Measurements from ENCODE around the gene PPP1R18. TPM values are rescaled to one million over a fixed set of nuclear protein-coding genes. Genes with fewer than 3 reads are reported as not detected.
"Not testable (repeated sequence)": the region's sequence is repeated elsewhere in the genome, so short reads cannot be mapped to it uniquely, and the experiment has no call there.

The PPP1R18 gene
- total RNA-seq, 1 donor from 2014 or later: 23.5 TPM

DNA sequence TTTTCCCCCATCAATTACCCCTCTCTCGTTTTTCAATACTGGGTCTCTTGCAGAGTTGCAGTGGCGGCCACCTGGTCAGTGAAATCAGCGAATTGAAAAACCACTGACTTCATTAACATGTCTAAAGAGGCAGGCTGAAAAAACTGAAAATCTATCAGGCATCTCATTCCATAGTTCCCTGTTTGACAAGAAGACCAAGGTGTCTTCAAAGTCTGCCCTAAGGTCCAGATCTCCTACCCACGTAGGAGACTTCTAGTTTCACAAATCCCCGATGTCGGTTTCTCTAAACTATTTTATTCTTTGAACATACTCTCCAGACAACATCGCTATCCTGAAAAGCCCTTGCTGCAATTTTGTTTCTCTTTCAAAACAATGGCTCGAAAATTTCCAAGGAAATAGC lies 32.9 kb upstream of the PPP1R18 start:
- H3K4me1 ChIP-seq (ENCODE audit: control insufficient read depth in 3 of 3, insufficient read depth in 3 of 3, low read length in 3 of 3): peaks cover 26 to 37% (median 35%) of the 10 kb centered on the region in 3 donors
- H3K27ac ChIP-seq (ENCODE audit: low read depth, low read length): peak overlapping the region; percentile 96
- H3K9ac ChIP-seq (ENCODE audit: low read depth in 1 of 3, low read length in 3 of 3): peak overlapping the region; percentile 78 to 93 (median 92)
- no peaks in the 10 kb centered on the region for H3K27me3 ChIP-seq (ENCODE audit: control insufficient read depth in 3 of 3, insufficient read depth in 3 of 3, low read length in 3 of 3)
- no peaks in the 10 kb centered on the region for H3K9me3 ChIP-seq (ENCODE audit: control insufficient read depth in 3 of 3, low read length in 3 of 3)
- H3K4me3 ChIP-seq (ENCODE audit: low read length in 3 of 3): peak overlapping the region; percentile 76 to 98 (median 78)
- peaks cover 22 to 25% (median 24%) of the 10 kb centered on the region in 3 donors for H3K36me3 ChIP-seq (ENCODE audit: control insufficient read depth in 3 of 3, insufficient read depth in 3 of 3, low read length in 3 of 3)

DNA sequence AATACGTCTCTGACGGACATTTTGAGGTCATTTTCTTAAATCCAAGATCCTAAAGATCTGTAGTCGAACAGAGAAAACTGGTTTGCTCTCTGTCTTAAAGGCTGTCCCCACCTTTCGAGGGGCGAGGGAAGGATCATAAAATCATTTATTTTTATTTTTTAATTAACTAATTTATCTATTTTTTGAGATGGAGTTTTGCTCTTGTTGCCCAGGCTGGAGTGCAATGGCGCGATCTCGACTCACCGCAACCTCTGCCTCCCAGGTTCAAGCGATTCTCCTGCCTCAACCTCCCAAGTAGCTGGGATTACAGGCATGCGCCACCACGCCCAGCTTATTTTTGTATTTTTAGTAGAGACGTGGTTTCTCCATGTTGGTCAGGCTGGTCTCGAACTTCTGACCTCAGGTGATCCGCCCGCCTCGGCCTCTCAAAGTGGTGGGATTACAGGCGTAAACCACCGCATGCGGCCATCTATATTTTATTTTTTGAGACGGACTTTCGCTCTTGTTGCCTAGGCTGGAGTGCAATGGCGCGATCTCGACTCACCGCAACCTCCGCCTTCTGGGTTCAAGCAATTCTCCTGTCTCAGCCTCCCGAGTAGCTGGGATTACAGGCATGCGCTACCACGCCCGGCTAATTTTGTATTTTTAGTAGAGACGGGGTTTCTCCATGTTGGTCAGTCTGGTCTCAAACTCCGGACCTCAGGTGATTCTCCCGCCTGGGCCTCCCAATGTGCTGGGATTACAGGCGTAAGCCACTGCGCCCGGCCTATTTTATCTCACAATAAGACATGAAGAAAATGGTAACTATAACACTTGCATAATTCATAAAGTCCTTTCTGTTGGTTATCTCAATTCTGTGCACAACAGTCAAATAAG lies 31.6 kb upstream of the PPP1R18 start:
- Histone ChIP-seq H3K9ac (ENCODE audit: low read depth in 1 of 3, low read length in 3 of 3) (peak overlapping the region; percentile 76 to 83 (median 77)), H3K27ac (ENCODE audit: low read depth, low read length) (peak overlapping the region; percentile 96), H3K4me1 (ENCODE audit: control insufficient read depth in 3 of 3, insufficient read depth in 3 of 3, low read length in 3 of 3) (peaks cover 20 to 29% (median 27%) of the 10 kb centered on the region in 3 donors), H3K36me3 (ENCODE audit: control insufficient read depth in 3 of 3, insufficient read depth in 3 of 3, low read length in 3 of 3) (peaks cover 20 to 24% (median 24%) of the 10 kb centered on the region in 3 donors), H3K4me3 (ENCODE audit: low read length in 3 of 3) (peak overlapping the region; percentile 71 to 93 (median 87))
- H3K9me3 ChIP-seq (ENCODE audit: control insufficient read depth in 3 of 3, low read length in 3 of 3); H3K27me3 ChIP-seq (ENCODE audit: control insufficient read depth in 3 of 3, insufficient read depth in 3 of 3, low read length in 3 of 3): not testable (repeated sequence)

DNA sequence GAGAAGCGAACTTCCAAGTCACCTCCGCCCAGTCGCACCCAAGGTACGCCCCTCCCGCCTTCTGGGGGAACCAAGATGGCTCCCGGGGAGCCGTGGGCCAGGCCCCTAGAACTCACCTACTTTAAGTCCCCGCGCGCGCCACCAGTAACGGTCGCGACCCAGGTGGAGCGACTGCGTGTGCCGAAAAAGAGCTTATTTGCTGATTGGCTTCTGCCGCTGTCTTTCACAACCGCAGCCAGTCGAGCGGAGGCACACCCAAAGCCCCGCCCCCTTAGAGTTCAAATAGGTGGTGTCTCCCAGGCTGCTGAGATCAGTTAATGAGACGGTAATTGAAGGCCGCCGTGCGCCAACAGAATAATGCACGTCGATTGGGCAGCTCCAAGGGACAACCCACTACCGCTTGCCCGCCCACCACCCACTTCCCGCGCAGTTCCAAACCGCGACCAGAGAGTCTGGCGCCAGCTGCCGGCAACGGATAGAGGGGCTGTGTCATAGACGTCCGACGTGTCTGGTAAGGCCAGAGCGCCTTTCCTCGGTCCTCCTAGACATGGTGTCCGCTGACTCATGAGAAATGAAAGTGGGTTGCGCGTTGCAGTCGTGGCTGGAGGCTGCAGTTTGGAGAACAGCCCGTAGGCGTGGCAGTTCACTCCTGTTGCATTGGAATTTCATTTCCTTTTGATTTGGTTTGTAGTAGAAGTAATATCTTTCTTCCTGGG lies 30.8 kb upstream of the PPP1R18 start, which contains the start of gene MDC1:
MDC1 (minus strand) TSS at position 153 of the 716 bp plus-strand sequence. CDS start 2,106 bp downstream, outside the sequence.
- Histone ChIP-seq H3K36me3 (ENCODE audit: control insufficient read depth in 3 of 3, insufficient read depth in 3 of 3, low read length in 3 of 3) (peaks cover 23 to 28% (median 24%) of the 10 kb centered on the region in 3 donors), H3K9ac (ENCODE audit: low read depth in 1 of 3, low read length in 3 of 3) (peak within 1 kb of the TSS; percentile 83 to 90 (median 87)), H3K4me1 (ENCODE audit: control insufficient read depth in 3 of 3, insufficient read depth in 3 of 3, low read length in 3 of 3) (peaks cover 14 to 22% (median 19%) of the 10 kb centered on the region in 3 donors), H3K4me3 (ENCODE audit: low read length in 3 of 3) (peak within 1 kb of the TSS; percentile 88 to 93 (median 90)), H3K27me3 (ENCODE audit: control insufficient read depth in 3 of 3, insufficient read depth in 3 of 3, low read length in 3 of 3) (no peaks in the 10 kb centered on the region), H3K9me3 (ENCODE audit: control insufficient read depth in 3 of 3, low read length in 3 of 3) (no peaks in the 10 kb centered on the region), H3K27ac (ENCODE audit: low read depth, low read length) (peak within 1 kb of the TSS; percentile 96)

DNA sequence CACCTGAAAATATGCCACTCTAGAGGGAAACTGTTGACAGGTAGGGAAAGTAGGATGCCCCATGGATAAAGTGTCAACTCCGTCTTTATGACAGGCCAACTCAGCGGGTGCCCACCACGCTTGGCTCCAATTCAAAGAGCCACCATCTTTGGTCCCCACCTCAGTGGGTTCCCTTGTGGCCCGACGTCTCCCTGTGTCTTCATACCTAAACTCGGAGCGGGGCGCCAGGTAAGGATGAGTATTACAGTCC lies 30.4 kb upstream of the PPP1R18 start:
- H3K4me3 ChIP-seq (ENCODE audit: low read length in 3 of 3): peak overlapping the region; percentile 88 to 93 (median 90)

DNA sequence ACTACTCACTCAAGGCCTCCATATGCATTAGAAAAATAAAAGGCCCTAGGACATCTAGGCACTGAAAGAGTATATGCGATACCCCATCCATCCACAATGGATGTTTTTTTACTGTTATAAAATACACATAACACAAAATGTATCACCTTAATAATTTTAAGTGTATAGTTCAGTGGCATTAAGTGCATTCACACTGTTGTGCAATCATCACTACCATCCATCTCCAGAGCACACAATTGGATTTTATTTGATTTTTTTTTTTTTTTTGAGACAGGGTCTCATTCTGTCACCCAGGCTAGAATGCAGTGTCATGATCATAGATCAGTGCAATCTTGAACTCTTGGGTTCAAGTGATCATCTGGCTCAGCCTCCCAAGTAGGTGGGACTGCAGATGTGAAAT lies 27.8 kb upstream of the PPP1R18 start:
- no peak overlapping the region for H3K27ac ChIP-seq (ENCODE audit: low read depth, low read length)
- H3K4me1 ChIP-seq (ENCODE audit: control insufficient read depth in 3 of 3, insufficient read depth in 3 of 3, low read length in 3 of 3): peaks cover 3 to 10% (median 7%) of the 10 kb centered on the region in 3 donors
- H3K4me3 ChIP-seq (ENCODE audit: low read length in 3 of 3): no peak overlapping the region
- H3K36me3 ChIP-seq (ENCODE audit: control insufficient read depth in 3 of 3, insufficient read depth in 3 of 3, low read length in 3 of 3): peaks cover 38 to 54% (median 42%) of the 10 kb centered on the region in 3 donors
- no peaks in the 10 kb centered on the region for H3K27me3 ChIP-seq (ENCODE audit: control insufficient read depth in 3 of 3, insufficient read depth in 3 of 3, low read length in 3 of 3)
- no peaks in the 10 kb centered on the region for H3K9me3 ChIP-seq (ENCODE audit: control insufficient read depth in 3 of 3, low read length in 3 of 3)
- no peak overlapping the region for H3K9ac ChIP-seq (ENCODE audit: low read depth in 1 of 3, low read length in 3 of 3)

More for the DNA sequence above, 30.4 kb upstream of the PPP1R18 start:
- peaks cover 28 to 32% (median 29%) of the 10 kb centered on the region in 3 donors for H3K36me3 ChIP-seq (ENCODE audit: control insufficient read depth in 3 of 3, insufficient read depth in 3 of 3, low read length in 3 of 3)
- peak overlapping the region; percentile 76 to 90 (median 87) for H3K9ac ChIP-seq (ENCODE audit: low read depth in 1 of 3, low read length in 3 of 3)
- H3K27me3 ChIP-seq (ENCODE audit: control insufficient read depth in 3 of 3, insufficient read depth in 3 of 3, low read length in 3 of 3): no peaks in the 10 kb centered on the region
- H3K4me1 ChIP-seq (ENCODE audit: control insufficient read depth in 3 of 3, insufficient read depth in 3 of 3, low read length in 3 of 3): peaks cover 9 to 18% (median 15%) of the 10 kb centered on the region in 3 donors
- H3K9me3 ChIP-seq (ENCODE audit: control insufficient read depth in 3 of 3, low read length in 3 of 3): no peaks in the 10 kb centered on the region
- H3K27ac ChIP-seq (ENCODE audit: low read depth, low read length): peak overlapping the region; percentile 96

DNA sequence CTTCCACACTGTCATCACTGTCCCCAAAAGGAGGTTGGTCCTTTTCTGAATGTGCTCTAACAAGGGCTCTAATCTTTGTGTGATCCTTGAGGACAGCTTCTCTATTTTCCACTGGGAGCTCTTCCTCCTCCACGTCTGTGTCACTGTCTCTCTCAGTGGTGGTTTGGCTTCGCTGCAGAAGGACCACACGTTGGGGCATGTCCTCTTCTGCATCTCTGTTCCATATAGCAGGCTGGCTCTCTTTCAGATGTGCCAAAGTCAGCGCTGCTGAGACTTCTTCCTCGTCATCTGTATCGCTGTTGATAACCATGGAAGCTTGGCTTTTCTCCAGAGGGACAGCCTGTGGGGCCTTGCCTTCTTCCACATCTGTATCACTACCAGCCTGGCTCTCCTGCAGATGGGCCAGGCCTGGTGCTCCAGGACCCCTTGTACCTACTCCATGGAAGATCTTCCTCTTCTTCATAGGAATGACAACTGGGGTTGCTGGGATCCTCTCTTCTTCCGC lies 26.0 kb upstream of the PPP1R18 start:
- no peak overlapping the region for H3K9ac ChIP-seq (ENCODE audit: low read depth in 1 of 3, low read length in 3 of 3)
- peaks cover 42 to 65% (median 54%) of the 10 kb centered on the region in 3 donors for H3K36me3 ChIP-seq (ENCODE audit: control insufficient read depth in 3 of 3, insufficient read depth in 3 of 3, low read length in 3 of 3)
- H3K4me1 ChIP-seq (ENCODE audit: control insufficient read depth in 3 of 3, insufficient read depth in 3 of 3, low read length in 3 of 3): peaks cover 0 to 10% (median 8%) of the 10 kb centered on the region in 3 donors
- H3K4me3 ChIP-seq (ENCODE audit: low read length in 3 of 3): no peak overlapping the region
- H3K9me3 ChIP-seq (ENCODE audit: control insufficient read depth in 3 of 3, low read length in 3 of 3): no peaks in the 10 kb centered on the region
- H3K27ac ChIP-seq (ENCODE audit: low read depth, low read length): no peak overlapping the region
- no peaks in the 10 kb centered on the region for H3K27me3 ChIP-seq (ENCODE audit: control insufficient read depth in 3 of 3, insufficient read depth in 3 of 3, low read length in 3 of 3)

DNA sequence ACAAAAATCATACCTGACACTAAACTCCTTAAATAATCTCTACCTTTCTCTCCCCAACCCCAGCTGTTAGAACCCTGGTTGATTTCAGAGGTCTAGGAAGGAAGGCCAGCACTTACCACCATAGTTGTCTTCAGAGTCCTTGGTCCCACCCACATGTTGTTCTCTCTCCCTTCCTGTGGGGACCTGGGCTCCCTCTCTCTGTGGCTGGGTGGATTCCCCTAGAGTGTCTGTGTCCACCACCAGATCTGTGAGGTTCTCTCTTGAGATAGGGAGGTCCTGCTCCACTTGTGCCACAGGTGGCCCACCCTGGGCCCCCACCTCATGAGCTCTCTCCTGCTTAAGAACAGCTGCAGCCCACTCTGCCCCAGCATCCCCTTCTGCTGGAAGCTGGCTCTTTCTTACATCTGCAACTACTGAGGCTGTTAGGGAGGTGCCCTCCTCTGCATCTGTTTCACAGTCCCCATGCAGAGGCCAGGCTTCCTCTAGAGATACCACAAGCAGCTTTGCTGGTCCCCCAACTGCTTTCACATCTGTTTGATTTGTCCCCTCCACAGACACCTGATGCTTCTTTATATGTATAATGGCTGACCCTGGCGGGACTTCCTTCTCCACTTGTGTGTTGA lies 25.4 kb upstream of the PPP1R18 start:
- Histone ChIP-seq H3K36me3 (ENCODE audit: control insufficient read depth in 3 of 3, insufficient read depth in 3 of 3, low read length in 3 of 3) (peaks cover 49 to 70% (median 61%) of the 10 kb centered on the region in 3 donors), H3K9ac (ENCODE audit: low read depth in 1 of 3, low read length in 3 of 3) (no peak overlapping the region), H3K9me3 (ENCODE audit: control insufficient read depth in 3 of 3, low read length in 3 of 3) (no peaks in the 10 kb centered on the region), H3K27ac (ENCODE audit: low read depth, low read length) (no peak overlapping the region), H3K27me3 (ENCODE audit: control insufficient read depth in 3 of 3, insufficient read depth in 3 of 3, low read length in 3 of 3) (no peaks in the 10 kb centered on the region), H3K4me1 (ENCODE audit: control insufficient read depth in 3 of 3, insufficient read depth in 3 of 3, low read length in 3 of 3) (peaks cover 0 to 12% (median 10%) of the 10 kb centered on the region in 3 donors), H3K4me3 (ENCODE audit: low read length in 3 of 3) (no peak overlapping the region)

DNA sequence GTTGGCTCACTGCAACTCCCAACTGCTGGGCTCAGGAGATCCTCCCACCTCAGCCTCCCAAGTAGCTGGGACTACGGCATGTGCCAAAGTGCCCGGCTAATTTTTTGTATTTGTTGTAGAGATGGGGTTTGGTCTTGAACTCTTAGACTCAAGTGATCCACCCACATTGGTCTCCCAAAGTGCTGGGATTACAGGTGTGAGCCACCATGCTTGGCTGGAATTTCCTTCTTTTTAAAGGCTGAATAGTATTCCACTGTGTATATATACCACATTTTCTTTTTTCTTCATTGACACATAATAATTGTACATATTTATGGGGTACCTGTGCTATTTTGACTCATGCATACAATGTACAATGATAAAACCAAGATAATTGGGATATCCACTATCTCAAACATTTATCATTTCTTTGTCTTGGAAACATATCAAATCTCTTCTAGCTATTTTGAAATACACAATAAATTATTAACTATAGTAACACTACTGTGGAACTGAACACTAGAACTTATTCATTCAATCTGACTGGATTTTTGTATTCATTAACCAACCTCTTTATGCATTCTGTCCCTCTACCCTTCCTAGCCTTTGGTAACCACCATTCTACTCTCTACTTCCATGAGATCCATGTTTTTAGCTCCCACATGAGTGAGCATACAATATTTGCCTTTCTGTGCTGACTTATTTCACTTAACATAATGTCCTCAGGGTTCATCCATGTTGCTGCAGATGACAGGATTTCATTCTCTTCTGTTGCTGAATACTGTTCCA lies 22.8 kb upstream of the PPP1R18 start:
- Histone ChIP-seq H3K27me3 (ENCODE audit: control insufficient read depth in 3 of 3, insufficient read depth in 3 of 3, low read length in 3 of 3) (no peaks in the 10 kb centered on the region), H3K9me3 (ENCODE audit: control insufficient read depth in 3 of 3, low read length in 3 of 3) (no peaks in the 10 kb centered on the region), H3K4me1 (ENCODE audit: control insufficient read depth in 3 of 3, insufficient read depth in 3 of 3, low read length in 3 of 3) (peaks cover 10 to 17% (median 14%) of the 10 kb centered on the region in 3 donors), H3K9ac (ENCODE audit: low read depth in 1 of 3, low read length in 3 of 3) (no peak overlapping the region), H3K36me3 (ENCODE audit: control insufficient read depth in 3 of 3, insufficient read depth in 3 of 3, low read length in 3 of 3) (peaks cover 47 to 66% (median 57%) of the 10 kb centered on the region in 3 donors), H3K27ac (ENCODE audit: low read depth, low read length) (no peak overlapping the region), H3K4me3 (ENCODE audit: low read length in 3 of 3) (no peak overlapping the region)

DNA sequence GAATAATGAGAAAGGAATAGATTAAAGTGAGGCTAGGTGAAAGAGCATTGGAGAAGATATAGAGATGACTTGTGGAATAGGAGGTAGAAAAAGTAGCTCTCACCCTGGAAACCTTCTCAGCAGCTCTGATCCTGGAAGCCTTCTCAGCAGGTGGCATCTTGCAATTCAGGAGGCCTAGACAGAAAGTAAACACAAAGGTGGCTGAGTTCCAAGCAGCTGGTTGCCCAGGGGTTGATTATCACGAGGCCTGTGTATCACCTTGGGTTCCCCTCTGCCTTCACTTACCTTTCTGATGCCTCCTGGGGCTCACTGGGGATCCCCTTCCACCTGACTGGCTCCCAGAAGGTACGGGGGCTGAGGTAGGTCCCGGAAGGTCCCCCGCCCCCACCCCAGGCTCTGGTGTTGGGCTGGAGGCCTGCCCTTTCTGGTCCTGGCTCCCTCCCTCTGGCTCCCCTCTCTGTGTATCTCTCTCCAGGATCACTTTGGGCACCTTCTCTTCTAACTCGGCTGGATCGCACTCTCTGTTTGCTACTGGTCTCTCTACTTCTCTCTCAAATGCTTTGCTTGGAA lies 20.9 kb upstream of the PPP1R18 start:
- Histone ChIP-seq H3K4me3 (ENCODE audit: low read length in 3 of 3) (no peak overlapping the region), H3K9me3 (ENCODE audit: control insufficient read depth in 3 of 3, low read length in 3 of 3) (no peaks in the 10 kb centered on the region), H3K4me1 (ENCODE audit: control insufficient read depth in 3 of 3, insufficient read depth in 3 of 3, low read length in 3 of 3) (peaks cover 10 to 17% (median 14%) of the 10 kb centered on the region in 3 donors), H3K27ac (ENCODE audit: low read depth, low read length) (no peak overlapping the region), H3K27me3 (ENCODE audit: control insufficient read depth in 3 of 3, insufficient read depth in 3 of 3, low read length in 3 of 3) (no peaks in the 10 kb centered on the region), H3K36me3 (ENCODE audit: control insufficient read depth in 3 of 3, insufficient read depth in 3 of 3, low read length in 3 of 3) (peaks cover 47 to 62% (median 50%) of the 10 kb centered on the region in 3 donors), H3K9ac (ENCODE audit: low read depth in 1 of 3, low read length in 3 of 3) (peak overlapping the region in 1 of 3 donors; percentile 40)
